ENCODE measurements around the gene WEE1.
A peak's percentile ranks its signal among the peaks of the same experiment; 100 is the strongest.

WEE1 gene

GRCh38 chr11:9616858-9617257 lies 43.4 kb downstream of the WEE1 start (continued):
- TF ChIP-seq ZNF341 (tag by site-specific recombination; IDR thresholded peaks at IDR 0.05; ENCODE audit: low read depth): no peak
- TF ChIP-seq ELK4 (IDR thresholded peaks at IDR 0.05; ENCODE audit: borderline replicate concordance, low read depth, low read length): no peak
- TF ChIP-seq KLF16 (tag by site-specific recombination; IDR thresholded peaks at IDR 0.05): no peak
- no peak for TF ChIP-seq ZNF558 (tag by site-specific recombination; IDR thresholded peaks at IDR 0.05)
- no peak for TF ChIP-seq ZNF280C (tag by site-specific recombination; IDR thresholded peaks at IDR 0.05)
- no peak for TF ChIP-seq OSR2 (tag by site-specific recombination; IDR thresholded peaks at IDR 0.05)
- TF ChIP-seq ZFP69B (tag by site-specific recombination; IDR thresholded peaks at IDR 0.05): peak; percentile 90
- no peak for TF ChIP-seq PRDM1 (tag by site-specific recombination; IDR thresholded peaks at IDR 0.05)
- TF ChIP-seq ZNF157 (tag by site-specific recombination; IDR thresholded peaks at IDR 0.05): no peak
- TF ChIP-seq ZNF366 (tag by site-specific recombination; conservative IDR thresholded peaks at IDR 0.05): no peak
- peak; percentile 95 for TF ChIP-seq ZNF692 (tag by site-specific recombination; IDR thresholded peaks at IDR 0.05)
- TF ChIP-seq ZNF513 (tag by site-specific recombination; IDR thresholded peaks at IDR 0.05): no peak
- TF ChIP-seq ZNF521 (tag by site-specific recombination; IDR thresholded peaks at IDR 0.05): no peak
- TF ChIP-seq EGR2 (tag by site-specific recombination; IDR thresholded peaks at IDR 0.05; ENCODE audit: low read depth): peak; percentile 64; the same call in 1 of the 2 replicates
- TF ChIP-seq ZNF585B (tag by site-specific recombination; IDR thresholded peaks at IDR 0.05): no peak
- no peak for TF ChIP-seq ZNF148 (tag by site-specific recombination; IDR thresholded peaks at IDR 0.05; ENCODE audit: borderline replicate concordance)
- no peak for TF ChIP-seq ZNF433 (tag by site-specific recombination; IDR thresholded peaks at IDR 0.05; ENCODE audit: low read depth)
- no peak for TF ChIP-seq ZNF677 (tag by site-specific recombination; IDR thresholded peaks at IDR 0.05)
- no peak for TF ChIP-seq FEZF1 (tag by site-specific recombination; IDR thresholded peaks at IDR 0.05)
- TF ChIP-seq ZNF776 (tag by site-specific recombination; IDR thresholded peaks at IDR 0.05; ENCODE audit: borderline replicate concordance): no peak
- no peak for TF ChIP-seq ZNF488 (tag by site-specific recombination; IDR thresholded peaks at IDR 0.05)
- TF ChIP-seq ZBTB21 (tag by site-specific recombination; IDR thresholded peaks at IDR 0.05): no peak

Measured in HEK293 (cell line).